NCI-H2029 treated with DMSO at 0.1 percent for 48 hours (cell line): ENCODE data around the gene AKR1C1.
"Not testable (repeated sequence)": the region's sequence is repeated elsewhere in the genome, so short reads cannot be mapped to it uniquely, and the experiment has no call there.

Source experiments
- DNase-seq: peaks from one replicate; lab custom pipeline; 2025; lab: John Stamatoyannopoulos, UW

Gene AKR1C1

GRCh38 chr10:5018671-5019277 lies 55.6 kb downstream of the AKR1C1 start:
- not testable (repeated sequence) for DNase-seq

GRCh38 chr10:5019770-5020612 lies 56.8 kb downstream of the AKR1C1 start:
- DNase-seq, result not testable (repeated sequence)

- DNase-seq, result not testable (repeated sequence)
These were observed 58.5 kb downstream of the AKR1C1 start for GRCh38 chr10:5021624-5022290.

GRCh38 chr10:5023177-5023805 lies 60.1 kb downstream of the AKR1C1 start:
- no peak for DNase-seq

GRCh38 chr10:5025461-5025881 lies 62.3 kb downstream of the AKR1C1 start:
- not testable (repeated sequence) for DNase-seq

- no peak for DNase-seq
These were observed 67.8 kb downstream of the AKR1C1 start for GRCh38 chr10:5030989-5031388.

- not testable (repeated sequence) for DNase-seq
These were observed 68.4 kb downstream of the AKR1C1 start for GRCh38 chr10:5031588-5031987.

- DNase-seq, result not testable (repeated sequence)
These were observed 69.2 kb downstream of the AKR1C1 start for GRCh38 chr10:5032444-5032843.
